HG02970 (cell line): ENCODE data around the gene EMC7.
A peak's percentile ranks its signal among the peaks of the same experiment; 100 is the strongest.
"Not testable (repeated sequence)": the region's sequence is repeated elsewhere in the genome, so short reads cannot be mapped to it uniquely, and the experiment has no call there.

ENCODE experiments used
- ATAC-seq: cut with Tn5 transposase; IDR thresholded peaks from one replicate; pipeline ENCODE4 v1.9.1; 2021; ENCODE audit warnings: mild to moderate bottlenecking, moderate library complexity, moderate number of reproducible peaks; ENCODE audit not compliant: unreplicated experiment, low FRiP score

EMC7 gene

DNA sequence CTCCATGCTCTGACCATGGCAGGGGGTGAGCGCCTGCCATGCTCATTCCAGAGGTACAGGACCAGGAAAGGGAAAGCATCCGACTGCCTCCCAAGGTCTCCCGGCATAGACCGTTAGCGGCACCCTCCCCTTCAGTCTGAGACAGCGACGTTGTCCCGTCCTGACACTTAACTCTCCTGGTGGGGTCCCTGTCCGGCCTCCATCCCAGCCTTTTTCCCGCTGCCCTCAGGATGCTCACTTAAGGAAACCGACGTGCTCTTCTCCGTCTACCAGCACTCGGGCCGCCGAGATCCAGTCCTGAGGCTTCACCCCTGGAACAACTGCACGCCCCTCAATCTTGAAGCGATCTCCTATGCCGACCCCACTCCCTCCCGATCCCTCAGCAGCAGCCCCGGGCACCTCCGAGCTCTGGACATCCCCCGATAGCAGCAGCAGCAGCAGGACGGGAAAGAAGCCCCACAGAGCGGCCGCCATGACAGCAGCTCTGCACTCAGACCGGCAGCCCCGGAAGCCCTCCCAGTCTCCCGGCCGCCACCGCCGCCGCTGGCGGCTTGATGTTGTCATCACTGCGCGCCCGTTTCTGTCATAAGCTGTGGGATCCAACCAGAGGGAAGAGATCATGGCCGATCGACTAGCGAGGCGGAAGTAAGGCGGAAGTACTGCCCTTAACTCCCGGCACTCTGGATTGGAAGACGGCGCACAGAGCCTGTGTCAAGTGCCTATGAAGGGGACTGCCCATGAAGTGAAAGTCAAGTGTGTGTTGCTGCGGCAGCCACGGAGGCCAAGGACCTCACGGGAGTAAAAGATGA, at the start of gene EMC7, which contains the start of gene PGBD4:
TSS of gene EMC7 (minus strand) at position 497 of the 809 bp plus-strand sequence. CDS start at position 474, 23 bp downstream.
TSS of gene PGBD4 (plus strand) at position 718 of the 809 bp plus-strand sequence. CDS start 449 bp downstream, outside the sequence.
- peak; percentile 99 for ATAC-seq

DNA sequence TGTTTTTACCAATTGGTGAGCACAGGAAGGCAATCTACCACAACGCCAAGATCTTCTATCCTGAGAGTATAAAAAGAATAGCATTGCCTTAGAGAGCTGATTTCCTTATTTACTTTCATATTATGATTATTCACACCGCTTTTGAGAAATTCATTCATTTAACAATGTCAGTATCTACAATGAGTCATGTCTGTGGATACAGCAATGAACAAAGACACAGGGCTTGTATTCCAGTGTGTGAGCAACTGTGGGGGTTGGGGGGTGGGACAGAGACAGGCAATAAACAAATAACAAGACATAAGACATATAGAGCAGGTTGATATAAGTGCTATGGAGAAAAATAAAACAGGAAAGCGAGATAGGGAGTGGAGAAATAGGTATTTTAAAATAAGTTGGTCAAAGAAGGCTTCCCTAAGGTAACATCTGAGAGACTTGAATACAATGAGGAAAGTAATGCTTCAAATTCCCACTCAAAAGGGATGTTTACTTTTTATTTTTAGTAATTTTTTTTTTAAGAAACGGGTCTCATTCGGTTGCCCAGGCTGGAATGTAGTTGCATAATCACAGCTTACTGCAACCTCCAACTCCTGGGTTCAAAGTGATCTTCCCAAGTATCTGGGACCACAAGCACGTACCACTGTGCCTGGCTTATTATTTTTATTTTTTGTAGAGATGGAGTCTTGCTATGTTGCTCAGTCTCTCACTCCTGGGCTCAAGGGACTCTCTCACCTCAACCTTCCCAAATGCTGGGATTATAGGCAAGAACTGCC, 45.9 kb upstream of the EMC7 start:
- no peak for ATAC-seq

DNA sequence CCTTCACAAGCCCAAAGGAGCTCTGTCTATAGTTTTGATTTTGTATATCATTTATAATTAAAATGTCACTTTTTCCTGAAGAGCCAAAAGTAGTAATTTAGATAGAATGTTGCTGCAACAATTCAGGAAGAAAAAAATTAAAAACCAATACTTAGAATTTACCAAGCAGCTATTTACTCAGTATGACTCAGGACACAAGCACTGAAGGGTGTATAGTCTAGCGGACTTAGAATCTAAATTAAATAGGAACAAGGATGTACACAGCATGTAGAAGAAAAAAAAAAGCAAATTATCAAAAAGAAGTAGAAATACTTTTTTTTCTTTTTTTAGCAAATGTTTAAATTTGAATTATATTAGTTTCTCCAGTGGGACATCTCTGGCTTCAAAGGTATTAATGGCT, 31.8 kb upstream of the EMC7 start:
- ATAC-seq: no peak

DNA sequence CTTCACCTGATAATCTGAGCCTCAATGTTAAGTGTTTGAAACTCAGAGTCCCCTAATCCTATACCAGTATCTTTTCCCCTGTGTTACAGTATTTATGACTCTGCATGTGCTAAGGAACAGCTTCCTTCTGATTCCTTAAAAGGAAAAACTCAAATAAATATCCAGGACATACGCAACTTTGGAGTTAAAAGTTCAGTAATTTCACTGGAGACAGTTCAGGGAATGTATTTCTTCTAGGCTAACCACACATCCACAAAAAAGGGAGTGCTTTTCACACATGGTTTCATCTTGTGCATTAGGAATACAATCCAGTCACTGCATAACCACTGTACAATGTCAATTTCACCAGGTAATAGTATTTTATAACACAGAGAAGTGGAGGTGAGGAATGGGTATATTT, 31.2 kb upstream of the EMC7 start:
- ATAC-seq: no peak

DNA sequence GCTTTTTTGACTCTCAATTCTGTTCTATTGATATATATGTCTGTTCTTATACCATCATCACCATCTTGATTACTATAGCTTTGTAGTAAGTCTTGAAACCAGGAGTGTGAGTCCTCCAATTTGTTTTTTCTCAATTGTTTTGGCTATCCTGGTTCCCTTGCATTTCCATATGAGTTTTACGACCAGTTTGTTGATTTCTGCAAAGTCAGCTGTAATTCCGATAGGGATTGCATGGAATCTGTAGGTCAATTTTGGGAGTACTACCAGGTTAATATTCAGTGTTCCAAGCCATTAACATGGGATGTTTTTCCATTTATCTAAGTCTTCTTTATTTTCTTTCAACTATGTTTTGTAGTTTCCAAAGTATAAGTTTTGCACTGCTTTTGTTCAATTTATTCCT, 27.2 kb upstream of the EMC7 start:
- no peak for ATAC-seq

DNA sequence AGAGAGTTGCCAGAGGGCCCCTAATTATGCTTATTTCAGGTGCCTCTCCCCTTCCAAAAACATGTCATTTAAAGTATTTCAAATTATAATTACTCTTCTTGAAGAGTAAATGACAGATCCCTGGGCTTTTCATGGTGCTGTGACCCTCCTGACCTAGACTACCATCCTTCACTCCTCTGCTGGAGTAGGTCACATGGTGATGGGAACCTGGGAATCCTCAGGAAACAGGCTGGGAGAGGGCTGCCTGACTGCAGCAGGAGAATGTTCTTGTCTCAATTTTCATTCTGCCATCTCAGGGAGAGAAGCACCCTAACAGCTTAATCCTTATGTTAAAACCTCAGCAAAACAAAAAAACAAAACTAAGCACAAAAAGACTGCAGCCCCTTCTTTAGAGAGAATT, 24.9 kb upstream of the EMC7 start:
- ATAC-seq: no peak

DNA sequence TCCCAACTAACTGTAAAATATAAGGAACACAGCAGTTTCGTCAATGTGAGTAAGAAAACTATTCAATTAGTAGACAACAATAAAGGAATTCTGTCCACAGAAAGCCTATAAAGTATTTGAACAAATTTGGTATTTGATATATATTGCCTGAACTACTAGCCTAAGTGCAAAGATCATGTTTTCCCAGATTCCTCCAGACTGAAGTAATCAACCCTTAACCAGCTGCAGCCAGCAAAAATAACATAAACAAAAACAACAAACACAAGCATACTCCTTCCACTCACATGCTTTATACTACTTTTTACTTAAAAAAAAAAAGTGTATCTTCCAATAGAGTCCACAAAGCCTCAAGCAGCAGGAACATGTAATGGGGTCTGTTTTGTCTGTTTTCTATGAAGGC, 24.3 kb upstream of the EMC7 start:
- ATAC-seq: no peak

DNA sequence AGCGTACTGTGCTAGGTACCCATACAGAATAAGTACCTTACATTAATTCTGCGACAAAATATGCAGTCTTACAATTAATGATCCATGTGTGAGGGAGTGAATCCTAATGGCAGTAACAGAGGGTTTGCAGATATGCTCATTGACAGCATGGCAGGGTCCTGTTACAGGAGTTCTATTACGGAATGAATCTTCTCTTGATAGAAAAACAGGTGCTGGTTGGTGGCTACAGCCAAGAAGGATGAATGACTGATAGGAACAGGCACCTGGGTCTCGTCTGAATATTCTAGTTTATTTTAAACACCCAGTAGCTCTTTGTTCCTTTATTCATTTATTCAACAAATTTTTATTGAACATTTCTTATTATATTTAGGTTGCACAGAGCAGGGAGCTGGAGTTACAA, 23.0 kb upstream of the EMC7 start:
- ATAC-seq: no peak

DNA sequence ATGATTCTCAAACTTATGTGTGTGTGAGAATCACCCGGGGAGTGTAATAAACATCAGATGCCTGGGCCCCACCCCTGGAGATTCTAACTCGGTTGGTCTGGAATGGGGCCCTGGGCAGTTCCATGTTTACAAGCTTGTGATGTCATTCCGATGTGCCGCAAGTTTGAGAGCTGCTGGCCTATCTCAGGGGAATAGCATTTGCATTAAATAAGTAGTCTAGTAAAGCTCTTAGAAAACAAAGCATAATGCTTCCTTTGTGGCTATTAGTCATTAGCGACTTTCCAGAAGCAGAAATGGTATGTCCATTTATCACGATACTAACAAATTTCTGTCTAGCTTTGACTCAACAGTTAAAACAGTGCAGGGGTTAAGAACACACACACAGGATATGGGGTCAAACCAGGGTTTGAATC, 21.1 kb upstream of the EMC7 start:
- no peak for ATAC-seq

DNA sequence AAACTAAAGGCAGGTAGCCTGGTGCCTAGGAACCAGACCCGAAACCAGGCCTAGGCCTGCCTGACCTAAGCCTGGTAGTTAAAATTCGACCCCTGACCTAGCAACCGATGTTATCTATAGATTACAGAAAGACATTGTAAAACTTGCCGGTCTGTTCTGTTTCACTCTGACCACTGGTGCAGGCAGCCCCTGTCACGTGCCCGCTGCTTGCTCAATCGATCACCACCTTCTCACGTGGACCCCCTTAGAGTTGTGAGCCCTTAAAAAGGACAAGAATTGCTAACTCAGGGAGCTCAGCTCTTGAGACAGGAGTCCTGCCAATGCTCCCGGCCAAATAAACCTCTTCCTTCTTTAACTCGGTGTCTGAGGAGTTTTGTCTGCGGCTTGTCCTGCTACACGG, 20.1 kb upstream of the EMC7 start:
- not testable (repeated sequence) for ATAC-seq

DNA sequence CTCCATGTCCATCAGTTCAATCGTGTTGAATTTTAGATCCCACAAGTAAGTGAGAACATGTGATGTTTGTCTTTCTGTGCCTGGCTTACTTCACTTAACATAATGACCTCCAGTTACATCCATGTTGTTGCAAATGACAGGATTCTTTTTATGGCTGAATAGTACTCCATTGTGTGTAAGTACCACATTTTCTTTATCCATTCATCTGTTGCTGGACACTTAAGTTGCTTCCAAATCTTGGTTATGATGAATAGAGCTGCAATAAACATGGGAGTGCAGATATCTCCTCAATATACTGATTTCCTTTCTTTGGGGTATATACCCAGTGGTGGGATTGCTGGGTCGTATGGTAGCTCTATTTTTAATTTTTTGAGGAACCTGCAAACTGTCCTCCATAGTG, 18.8 kb upstream of the EMC7 start:
- not testable (repeated sequence) for ATAC-seq

DNA sequence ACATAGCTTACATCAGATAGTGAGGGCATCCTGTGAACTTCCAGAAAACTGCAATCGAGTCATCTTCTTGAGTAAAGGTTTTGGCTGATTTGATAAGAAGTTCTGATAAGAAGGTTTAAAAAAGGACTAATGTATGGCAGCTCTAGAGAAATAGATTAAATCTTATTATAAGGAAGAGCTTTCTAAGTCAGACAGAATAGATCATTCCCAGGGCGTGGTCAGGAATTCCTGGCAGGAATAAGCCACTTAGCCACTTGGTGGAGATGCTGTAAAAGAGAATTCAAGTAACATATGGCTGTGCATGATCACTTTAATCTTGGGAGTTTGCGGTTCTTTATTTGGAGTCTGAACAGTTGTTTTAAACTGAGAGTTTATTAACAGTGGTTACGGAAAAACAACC, 17.6 kb upstream of the EMC7 start:
- ATAC-seq: no peak

DNA sequence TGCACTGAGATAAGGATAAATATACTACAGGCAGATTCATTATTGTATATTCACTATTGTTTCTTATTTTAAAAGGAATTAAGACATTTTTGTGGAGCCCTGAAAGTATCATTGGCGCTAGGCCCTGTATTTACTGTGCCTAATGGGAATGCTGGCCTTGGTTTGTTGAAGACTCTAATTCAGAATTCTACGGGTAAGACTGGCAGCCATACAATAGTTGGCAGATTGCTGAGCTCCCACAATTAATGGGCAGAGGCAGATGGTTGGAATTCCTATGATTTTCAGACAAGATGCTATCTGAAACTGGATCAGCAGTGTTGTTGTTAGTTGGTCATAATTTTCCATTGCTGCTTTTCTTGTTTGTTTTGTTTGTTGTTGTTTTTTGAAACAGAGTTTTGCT, 15.0 kb upstream of the EMC7 start:
- no peak for ATAC-seq

DNA sequence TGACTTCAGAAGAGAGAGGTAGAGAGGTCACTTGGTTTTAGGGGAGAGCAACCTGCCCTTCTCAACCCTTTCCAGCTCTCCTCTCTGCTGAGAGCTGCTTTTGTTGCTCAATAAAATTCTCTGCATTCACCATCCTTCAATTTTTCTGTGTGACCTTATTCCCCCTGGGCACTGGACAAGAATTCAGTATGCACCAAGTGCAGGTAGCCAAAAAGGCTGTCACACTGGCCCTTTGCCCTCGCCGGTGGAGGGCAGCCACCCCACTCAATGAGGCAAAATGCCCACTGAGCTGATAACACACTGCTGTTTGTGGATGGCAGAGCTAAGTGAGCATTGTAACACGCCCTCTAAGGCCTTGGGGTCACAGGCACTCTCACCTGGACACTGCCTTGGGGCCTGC, 13.1 kb upstream of the EMC7 start:
- no peak for ATAC-seq

DNA sequence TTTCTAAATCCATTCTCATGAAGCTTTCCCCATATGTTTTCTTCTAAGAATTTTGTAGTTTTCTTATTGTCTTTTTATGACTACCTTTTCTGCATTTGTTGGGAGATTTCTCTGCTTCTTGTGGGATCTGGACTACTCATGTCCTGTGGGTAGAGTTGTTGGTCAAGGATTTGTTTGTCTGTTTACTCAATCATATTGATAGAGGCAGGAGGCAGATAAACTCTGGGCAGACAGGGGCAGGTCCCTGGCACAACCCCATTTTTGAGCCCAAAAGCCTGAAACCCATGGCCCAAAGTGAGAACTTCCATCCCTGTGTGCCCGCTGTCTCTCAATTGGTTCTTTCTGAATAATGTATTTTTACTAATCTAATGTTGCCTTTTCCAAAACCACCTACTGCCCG, 12.6 kb upstream of the EMC7 start:
- no peak for ATAC-seq

DNA sequence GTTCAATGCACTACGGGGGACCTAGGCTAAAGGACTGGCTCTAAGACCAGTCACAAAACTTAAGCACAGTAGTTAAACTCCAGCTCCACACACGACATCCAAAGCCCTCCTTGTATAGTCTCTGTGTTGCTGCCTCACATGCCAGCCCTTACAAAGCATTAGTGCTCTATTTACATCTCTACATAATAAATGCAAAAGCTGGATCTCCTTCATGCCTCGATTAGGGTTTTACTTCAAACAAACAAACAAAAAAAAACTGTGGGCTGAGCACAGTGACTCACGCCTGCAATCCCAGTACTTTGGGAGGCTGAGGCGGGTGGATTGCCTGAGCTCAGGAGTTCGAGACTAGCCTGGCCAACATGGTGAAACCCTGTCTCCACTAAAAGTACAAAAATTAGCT, 9.8 kb upstream of the EMC7 start:
- ATAC-seq: no peak

DNA sequence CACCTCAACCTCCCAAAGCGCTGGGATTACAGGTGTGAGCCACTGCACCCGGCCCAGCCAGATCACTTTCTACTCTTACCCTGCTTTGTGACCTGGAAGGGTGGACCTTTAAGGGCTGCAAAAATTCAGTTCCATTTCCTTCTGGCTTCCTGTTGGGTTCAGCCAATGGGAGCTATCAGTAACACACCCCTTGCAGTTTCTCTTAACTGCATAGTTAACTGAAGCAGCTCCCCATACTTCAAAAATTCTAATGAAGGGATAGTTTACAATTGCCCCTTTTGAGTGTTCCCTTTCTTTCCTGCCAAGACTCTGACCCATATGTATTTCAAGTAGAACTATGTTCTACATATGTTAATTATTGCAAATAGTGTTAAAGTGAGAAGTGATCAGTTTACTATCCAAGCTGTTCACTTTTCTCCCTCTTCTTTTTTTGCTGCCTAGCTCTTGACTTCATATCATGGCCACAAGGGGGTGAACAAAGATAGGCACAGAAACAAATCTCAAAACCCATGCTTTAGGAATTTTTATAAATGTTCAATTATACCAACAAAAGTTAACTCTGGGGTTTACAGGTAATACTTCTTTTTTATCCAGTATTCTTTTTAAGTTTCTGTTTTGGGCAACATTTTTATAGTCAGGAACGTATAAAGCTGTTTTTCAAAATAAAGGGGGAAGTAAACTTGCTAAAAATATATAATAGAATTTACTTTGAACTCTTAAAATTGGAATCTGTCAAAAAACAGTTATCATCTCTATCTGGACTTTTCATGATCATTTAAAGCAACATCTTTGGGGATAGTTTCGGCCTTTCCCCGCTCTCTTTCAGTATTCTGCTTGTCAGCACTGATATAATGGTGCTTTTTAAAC, 8.4 kb upstream of the EMC7 start:
- ATAC-seq: no peak

DNA sequence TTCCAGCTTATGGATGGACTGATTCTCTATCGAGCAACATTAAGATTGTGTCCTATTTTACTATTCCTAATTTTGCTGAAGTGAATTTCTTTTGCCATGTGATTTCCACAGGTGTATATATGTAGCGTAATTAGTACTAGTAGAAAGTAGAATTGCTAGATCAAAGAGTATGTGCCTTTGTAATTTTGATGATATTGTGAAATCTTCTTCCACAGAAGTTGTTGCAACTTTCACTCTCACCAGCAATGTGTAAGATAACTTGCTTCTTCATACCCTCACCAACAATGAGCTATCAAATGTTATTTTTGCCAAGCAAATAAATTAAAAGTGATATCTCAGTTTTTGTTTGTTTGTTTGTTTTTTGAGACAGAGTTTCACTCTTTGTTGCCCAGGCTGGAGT, 5.7 kb upstream of the EMC7 start:
- no peak for ATAC-seq

DNA sequence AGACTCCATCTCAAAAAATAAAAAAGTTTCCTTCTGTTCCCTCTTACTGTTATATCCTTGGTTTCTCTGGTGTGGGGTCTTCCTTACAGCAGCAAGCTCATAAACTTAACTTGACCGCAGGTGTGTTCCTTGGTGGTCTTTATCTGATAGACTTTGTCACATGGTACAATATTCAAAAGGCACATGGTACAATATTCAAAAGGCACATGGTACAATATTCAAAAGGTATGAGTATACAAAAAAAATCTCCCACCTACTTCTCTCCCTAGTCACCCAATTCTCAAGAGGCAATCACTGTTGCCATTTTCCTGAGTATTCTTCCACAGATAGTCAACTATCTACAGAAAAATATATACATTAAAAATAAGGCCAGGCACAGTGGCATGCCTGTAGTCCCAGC, 4.8 kb upstream of the EMC7 start:
- no peak for ATAC-seq

DNA sequence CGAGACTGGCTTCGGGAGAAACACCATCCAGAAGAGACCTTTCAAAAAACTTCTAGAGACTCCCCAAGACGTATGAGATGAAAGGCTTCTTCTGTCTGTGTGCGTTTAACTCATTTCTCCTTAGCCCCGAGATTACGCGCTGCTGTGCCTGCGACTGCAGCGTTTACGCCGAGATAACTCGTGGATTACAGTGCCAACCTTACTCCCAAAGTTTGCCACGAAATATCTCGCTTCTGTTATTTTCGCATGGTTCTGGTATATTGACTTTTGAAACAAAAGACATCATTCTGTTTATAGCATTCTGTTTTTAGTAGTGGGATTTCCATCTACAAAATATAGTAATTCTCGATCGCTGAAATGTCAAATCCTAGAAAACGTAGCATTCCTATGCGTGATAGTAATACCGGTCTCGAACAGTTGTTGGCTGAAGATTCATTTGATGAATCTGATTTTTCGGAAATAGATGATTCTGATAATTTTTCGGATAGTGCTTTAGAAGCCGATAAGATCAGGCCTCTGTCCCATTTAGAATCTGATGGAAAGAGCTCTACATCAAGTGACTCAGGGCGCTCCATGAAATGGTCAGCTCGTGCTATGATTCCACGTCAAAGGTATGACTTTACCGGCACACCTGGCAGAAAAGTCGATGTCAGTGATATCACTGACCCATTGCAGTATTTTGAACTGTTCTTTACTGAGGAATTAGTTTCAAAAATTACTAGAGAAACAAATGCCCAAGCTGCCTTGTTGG, 688 bp upstream of the EMC7 start:
- ATAC-seq: no peak
